HEK293 (cell line): ENCODE results near the gene MTCH1.
"Not testable (repeated sequence)": the region's sequence is repeated elsewhere in the genome, so short reads cannot be mapped to it uniquely, and the experiment has no call there.

ENCODE experiments used
- CTCF ChIA-PET: fragments of 350-600 bp; formaldehyde crosslinking; extraction: SDS; loops from one replicate; lab custom pipeline; 2021; ENCODE audit warnings: antibody characterized with exemption; lab: Yijun Ruan, JAX
- POLR2A ChIA-PET: fragments of 300-600 bp; formaldehyde crosslinking; extraction: SDS; loops from one replicate; lab custom pipeline; 2020; ENCODE audit warnings: antibody characterized with exemption, inconsistent platforms; lab: Yijun Ruan, JAX
- H3K27ac ChIP-seq: fragments of 200-500 bp; sonication (Bioruptor generic); 2 replicates; pipeline ENCODE4 v1.5.1; 2014; ENCODE audit warnings: low read depth, low read length, control low read depth, inconsistent platforms; ENCODE audit errors: extremely low read depth
- H3K36me3 ChIP-seq, 2 experiments: fragments of 200-500 bp in 1 of 2; sonication (Bioruptor generic) in 1 of 2; 1 replicate in 1 of 2; 2 replicates in 1 of 2; pipeline ENCODE4 v1.5.1; 2014 to 2017; ENCODE audit warnings: inconsistent platforms in 2 of 2, low read length in 2 of 2; ENCODE audit not compliant: control insufficient read depth in 2 of 2, insufficient read depth in 1 of 2
- H3K4me1 ChIP-seq: fragments of 200-500 bp; sonication (Bioruptor generic); 2 replicates; pipeline ENCODE4 v1.5.1; 2014; ENCODE audit warnings: mild to moderate bottlenecking, low read length, inconsistent platforms; ENCODE audit not compliant: control insufficient read depth, insufficient read depth
- H3K4me3 ChIP-seq: 2 replicates; pipeline ENCODE4 v1.5.1; 2011; ENCODE audit warnings: low read depth, mild to moderate bottlenecking, control low read depth, low read length, moderate library complexity
- H3K9me3 ChIP-seq: fragments of 200-500 bp; sonication (Bioruptor generic); 2 replicates; pipeline ENCODE4 v1.5.1; 2014; ENCODE audit warnings: low read depth, low read length, inconsistent platforms; ENCODE audit not compliant: control insufficient read depth, insufficient read depth
- BCL11A ChIP-seq: fragments of 450-650 bp; formaldehyde crosslinking; IDR thresholded peaks from 2 replicates; pipeline ENCODE4 v1.5.1; 2016; ENCODE audit warnings: low read depth, missing biosample characterization, missing genetic modification characterization
- EGR2 ChIP-seq: fragments of 450-650 bp; formaldehyde crosslinking; IDR thresholded peaks from 2 replicates; pipeline ENCODE4 v1.5.1; 2016; ENCODE audit warnings: low read depth, missing biosample characterization, missing genetic modification characterization
- GLIS1 ChIP-seq: fragments of 450-650 bp; formaldehyde crosslinking; IDR thresholded peaks from 2 replicates; pipeline ENCODE4 v1.5.1; 2016; ENCODE audit warnings: missing biosample characterization, missing genetic modification characterization
- GLIS2 ChIP-seq: fragments of 450-650 bp; formaldehyde crosslinking; IDR thresholded peaks from 2 replicates; pipeline ENCODE4 v1.5.1; 2016; ENCODE audit warnings: missing biosample characterization, missing genetic modification characterization
- KLF7 ChIP-seq: fragments of 450-650 bp; formaldehyde crosslinking; IDR thresholded peaks from 2 replicates; pipeline ENCODE4 v1.5.1; 2016; ENCODE audit warnings: missing biosample characterization, missing genetic modification characterization, borderline replicate concordance
- TRIM28 ChIP-seq: IDR thresholded peaks from 2 replicates; pipeline ENCODE4 v1.6.1; 2011; ENCODE audit warnings: low read length, control low read depth, borderline replicate concordance
- YY2 ChIP-seq: fragments of 450-650 bp; formaldehyde crosslinking; IDR thresholded peaks from 2 replicates; pipeline ENCODE4 v1.5.1; 2016; ENCODE audit warnings: missing biosample characterization, missing genetic modification characterization
- ZBTB1 ChIP-seq: fragments of 450-650 bp; formaldehyde crosslinking; IDR thresholded peaks from 2 replicates; pipeline ENCODE4 v1.5.1; 2016; ENCODE audit warnings: missing biosample characterization, missing genetic modification characterization
- ZBTB20 ChIP-seq: fragments of 450-650 bp; formaldehyde crosslinking; IDR thresholded peaks from 2 replicates; pipeline ENCODE4 v1.5.1; 2016; ENCODE audit warnings: missing biosample characterization, missing genetic modification characterization
- ZBTB48 ChIP-seq: fragments of 450-650 bp; formaldehyde crosslinking; IDR thresholded peaks from 2 replicates; pipeline ENCODE4 v1.5.1; 2016; ENCODE audit warnings: missing biosample characterization, missing genetic modification characterization
- ZFHX2 ChIP-seq: fragments of 450-650 bp; formaldehyde crosslinking; conservative IDR thresholded peaks from 2 replicates; pipeline ENCODE4 v1.5.1; 2016; ENCODE audit warnings: missing biosample characterization, missing genetic modification characterization
- ZNF140 ChIP-seq: fragments of 450-650 bp; formaldehyde crosslinking; IDR thresholded peaks from 2 replicates; pipeline ENCODE4 v1.5.1; 2016; ENCODE audit warnings: missing biosample characterization, missing genetic modification characterization
- ZNF157 ChIP-seq: fragments of 450-650 bp; formaldehyde crosslinking; IDR thresholded peaks from 2 replicates; pipeline ENCODE4 v1.5.1; 2016; ENCODE audit warnings: missing biosample characterization, missing genetic modification characterization
- ZNF184 ChIP-seq: fragments of 450-650 bp; IDR thresholded peaks from 2 replicates; pipeline ENCODE4 v1.5.1; 2018; ENCODE audit warnings: missing biosample characterization, mild to moderate bottlenecking, missing genetic modification characterization
- ZNF223 ChIP-seq: fragments of 450-650 bp; formaldehyde crosslinking; IDR thresholded peaks from 2 replicates; pipeline ENCODE4 v1.5.1; 2016; ENCODE audit warnings: missing biosample characterization, missing genetic modification characterization
- ZNF274 ChIP-seq, 2 experiments: fragments of 200-500 bp in 1 of 2; fragments of 450-650 bp in 1 of 2; sonication (Bioruptor generic) in 1 of 2; formaldehyde crosslinking in 1 of 2; IDR thresholded peaks; 2 replicates each; pipeline versions ENCODE4 v1.5.1 to v1.6.1; 2014 to 2016; ENCODE audit warnings: borderline replicate concordance in 1 of 2, inconsistent platforms in 1 of 2, low read length in 1 of 2, missing biosample characterization in 1 of 2, missing genetic modification characterization in 1 of 2
- ZNF324 ChIP-seq: fragments of 450-650 bp; formaldehyde crosslinking; IDR thresholded peaks from 2 replicates; pipeline ENCODE4 v1.5.1; 2016; ENCODE audit warnings: missing biosample characterization, missing genetic modification characterization
- ZNF350 ChIP-seq: fragments of 450-650 bp; formaldehyde crosslinking; IDR thresholded peaks from 2 replicates; pipeline ENCODE4 v1.5.0; 2017; ENCODE audit warnings: missing biosample characterization, mild to moderate bottlenecking, missing genetic modification characterization
- ZNF610 ChIP-seq: fragments of 450-650 bp; formaldehyde crosslinking; IDR thresholded peaks from 2 replicates; pipeline ENCODE4 v1.5.1; 2016; ENCODE audit warnings: missing biosample characterization, missing genetic modification characterization, borderline replicate concordance
- ZNF677 ChIP-seq: fragments of 450-650 bp; IDR thresholded peaks from 2 replicates; pipeline ENCODE4 v1.5.0; 2018; ENCODE audit warnings: missing biosample characterization, mild to moderate bottlenecking, missing genetic modification characterization, moderate library complexity
- TF ChIP-seq, protein P1 (sequence below): fragments of 450-650 bp; formaldehyde crosslinking; IDR thresholded peaks from 2 replicates; pipeline ENCODE4 v1.5.1; 2016; ENCODE audit warnings: missing biosample characterization, missing genetic modification characterization
- TF ChIP-seq, protein P2 (sequence below): fragments of 450-650 bp; formaldehyde crosslinking; IDR thresholded peaks from 2 replicates; pipeline ENCODE4 v1.5.1; 2016; ENCODE audit warnings: missing biosample characterization, missing genetic modification characterization

The MTCH1 gene

DNA sequence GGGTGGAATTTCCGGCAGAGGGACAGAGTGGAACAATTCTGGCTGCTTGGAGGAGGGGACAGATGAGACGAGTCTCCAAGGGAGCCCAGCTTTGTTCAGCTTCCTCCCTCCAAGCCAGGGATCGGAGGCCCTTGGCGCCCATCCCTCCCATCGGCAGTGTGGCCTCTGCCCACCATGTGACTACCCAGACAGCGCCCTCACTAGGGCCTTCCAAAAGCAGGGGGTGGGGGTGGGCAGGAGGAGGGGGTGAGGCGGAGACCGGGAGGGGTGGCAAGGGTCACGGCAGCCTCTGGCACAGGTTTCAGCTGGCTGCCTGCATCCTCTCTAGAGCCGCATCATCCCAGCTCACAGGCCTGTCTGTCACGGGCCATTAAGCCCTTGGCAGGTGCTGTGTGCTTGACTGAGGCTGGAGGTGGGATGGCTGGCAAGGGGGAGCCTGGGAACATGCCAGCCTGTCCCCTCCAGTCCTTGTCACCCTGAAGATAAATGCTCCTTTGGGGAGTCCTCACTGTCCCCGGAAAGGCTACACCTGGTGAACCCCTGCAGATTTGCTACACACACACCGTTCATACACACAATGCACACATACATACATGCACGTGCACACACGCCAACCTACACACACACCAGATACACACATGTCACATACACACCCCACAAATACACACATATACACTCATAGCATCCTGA is 13.2 kb upstream of the MTCH1 start:
- CTCF ChIA-PET = interaction anchor here (0.6 to 1.0 kb wide), 3 partner anchors 19 to 465 kb away, joined by 3 to 5 read pairs (median 4); no protein-coding TSS in a partner anchor
- Histone ChIP-seq H3K4me3 (no peak overlapping the region), H3K9me3 (no peaks in the 10 kb centered on the region), H3K4me1 (no peaks in the 10 kb centered on the region; the same call in 1 of the 2 replicates), H3K27ac (no peak overlapping the region), H3K36me3 (no peaks in the 10 kb centered on the region)
- no peak for TF ChIP-seq ZBTB1
- POLR2A ChIA-PET = no interaction called here

DNA sequence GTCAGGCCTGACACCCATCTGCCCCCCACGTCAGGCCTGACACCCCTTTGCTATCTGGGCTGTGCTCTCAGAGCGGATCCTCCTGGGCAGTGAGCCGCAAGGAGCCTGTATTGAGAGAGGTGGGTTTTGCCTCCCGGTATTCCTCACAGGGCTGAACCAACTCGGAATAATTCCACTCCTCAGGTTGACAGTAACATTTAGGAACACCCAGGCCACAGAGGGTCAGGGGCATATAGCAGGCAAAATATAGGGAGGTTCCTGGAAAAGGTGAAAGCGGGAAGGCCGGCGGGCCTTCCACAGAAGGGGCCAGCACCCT is 12.7 kb upstream of the MTCH1 start:
- H3K4me1 ChIP-seq = no peaks in the 10 kb centered on the region; the same call in 1 of the 2 replicates

DNA sequence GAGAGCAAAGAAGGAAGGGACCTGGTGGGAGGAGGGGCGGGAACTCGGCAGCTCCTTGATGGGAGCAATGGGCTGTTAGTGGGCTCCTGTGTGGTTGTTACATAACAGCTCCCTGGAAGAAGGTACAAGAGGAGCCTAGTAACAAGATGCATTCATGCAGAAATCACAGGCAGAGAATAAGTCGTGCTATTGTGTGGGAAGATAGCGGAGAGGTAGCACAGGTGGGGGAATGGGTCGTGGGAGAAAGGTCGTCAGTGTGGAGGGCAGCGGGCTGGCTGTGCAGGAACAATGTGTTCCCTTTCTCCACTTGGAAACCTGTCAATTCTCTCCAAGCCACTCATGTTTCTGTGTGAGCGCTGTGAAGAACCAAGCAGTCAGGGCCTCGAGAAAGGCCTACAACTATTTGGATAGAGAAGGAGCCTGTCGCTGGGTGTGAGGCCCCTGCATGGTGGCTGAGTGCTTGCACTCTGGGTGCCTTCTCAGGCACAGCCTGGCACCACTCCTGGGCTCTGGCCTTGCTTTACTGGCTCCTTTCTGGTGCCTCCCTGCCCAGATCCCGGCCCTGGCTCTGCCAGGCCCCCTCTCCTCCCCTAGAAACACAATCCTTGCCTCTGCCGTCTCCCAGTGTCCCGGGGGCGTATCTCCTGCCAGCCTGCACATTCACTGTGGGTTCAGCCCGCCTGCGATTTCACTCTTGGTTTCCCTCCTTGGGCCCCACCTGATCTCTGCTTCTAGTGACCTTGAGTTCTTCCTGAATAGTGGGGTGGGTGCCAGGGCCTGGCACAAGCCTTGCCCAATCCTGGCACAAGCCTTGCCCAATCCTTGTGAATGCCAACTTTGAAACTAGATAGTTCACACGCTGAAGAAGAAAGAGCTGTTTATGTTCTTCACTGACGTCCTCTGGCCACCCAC is 12.1 kb upstream of the MTCH1 start:
- Histone ChIP-seq H3K9me3 (no peaks in the 10 kb centered on the region), H3K4me3 (no peak overlapping the region), H3K36me3 (no peaks in the 10 kb centered on the region), H3K27ac (no peak overlapping the region), H3K4me1 (no peaks in the 10 kb centered on the region; the same call in 1 of the 2 replicates)
- ChIA-PET POLR2A (interaction anchor here (0.6 to 1.0 kb wide), 2 partner anchors 12 to 466 kb away, joined by 3 read pairs; partner anchors contain the start of gene MTCH1), CTCF (interaction anchor here (0.6 to 4.2 kb wide), 3 partner anchors 20 to 464 kb away, joined by 3 to 16 read pairs (median 4); no protein-coding TSS in a partner anchor)
- TF ChIP-seq ZBTB20 = no peak
- no peak for TF ChIP-seq ZNF610
- TF ChIP-seq EGR2 = peak; percentile 80
- TF ChIP-seq, protein P1, sequence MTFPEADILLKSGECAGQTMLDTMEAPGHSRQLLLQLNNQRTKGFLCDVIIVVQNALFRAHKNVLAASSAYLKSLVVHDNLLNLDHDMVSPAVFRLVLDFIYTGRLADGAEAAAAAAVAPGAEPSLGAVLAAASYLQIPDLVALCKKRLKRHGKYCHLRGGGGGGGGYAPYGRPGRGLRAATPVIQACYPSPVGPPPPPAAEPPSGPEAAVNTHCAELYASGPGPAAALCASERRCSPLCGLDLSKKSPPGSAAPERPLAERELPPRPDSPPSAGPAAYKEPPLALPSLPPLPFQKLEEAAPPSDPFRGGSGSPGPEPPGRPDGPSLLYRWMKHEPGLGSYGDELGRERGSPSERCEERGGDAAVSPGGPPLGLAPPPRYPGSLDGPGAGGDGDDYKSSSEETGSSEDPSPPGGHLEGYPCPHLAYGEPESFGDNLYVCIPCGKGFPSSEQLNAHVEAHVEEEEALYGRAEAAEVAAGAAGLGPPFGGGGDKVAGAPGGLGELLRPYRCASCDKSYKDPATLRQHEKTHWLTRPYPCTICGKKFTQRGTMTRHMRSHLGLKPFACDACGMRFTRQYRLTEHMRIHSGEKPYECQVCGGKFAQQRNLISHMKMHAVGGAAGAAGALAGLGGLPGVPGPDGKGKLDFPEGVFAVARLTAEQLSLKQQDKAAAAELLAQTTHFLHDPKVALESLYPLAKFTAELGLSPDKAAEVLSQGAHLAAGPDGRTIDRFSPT (tag by site-specific recombination) = 0 out of 2 replicates have a peak, but pooled peaks have one; percentile 23
- peak; percentile 53 for TF ChIP-seq ZFHX2 (tag by site-specific recombination)

More for the DNA sequence above, 12.7 kb upstream of the MTCH1 start:
- ChIA-PET CTCF (interaction anchor here (0.6 kb wide), 1 partner anchor 465 kb away, joined by 4 read pairs; no protein-coding TSS in a partner anchor), POLR2A (interaction anchor here (0.6 kb wide), 1 partner anchor 466 kb away, joined by 3 read pairs; no protein-coding TSS in a partner anchor)
- no peak for TF ChIP-seq TRIM28
- TF ChIP-seq GLIS2 (tag by site-specific recombination) = no peak
- no peak for TF ChIP-seq BCL11A (tag by site-specific recombination)
- no peak for TF ChIP-seq ZNF324 (tag by site-specific recombination)
- TF ChIP-seq, protein P2, sequence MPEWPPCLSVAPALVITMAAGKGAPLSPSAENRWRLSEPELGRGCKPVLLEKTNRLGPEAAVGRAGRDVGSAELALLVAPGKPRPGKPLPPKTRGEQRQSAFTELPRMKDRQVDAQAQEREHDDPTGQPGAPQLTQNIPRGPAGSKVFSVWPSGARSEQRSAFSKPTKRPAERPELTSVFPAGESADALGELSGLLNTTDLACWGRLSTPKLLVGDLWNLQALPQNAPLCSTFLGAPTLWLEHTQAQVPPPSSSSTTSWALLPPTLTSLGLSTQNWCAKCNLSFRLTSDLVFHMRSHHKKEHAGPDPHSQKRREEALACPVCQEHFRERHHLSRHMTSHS = no peak
- no peak for TF ChIP-seq ZNF677 (tag by site-specific recombination)
- TF ChIP-seq ZNF223 (tag by site-specific recombination) = no peak
- no peak for TF ChIP-seq ZNF350 (tag by site-specific recombination)
- TF ChIP-seq ZBTB48 (tag by site-specific recombination) = no peak
- no peak for TF ChIP-seq ZNF274 (IDR thresholded peaks at IDR 0.05; ENCODE audit: low read length)
- no peak for TF ChIP-seq ZNF274 (tag by site-specific recombination; IDR thresholded peaks at IDR 0.05; ENCODE audit: borderline replicate concordance)
- TF ChIP-seq ZNF184 (tag by site-specific recombination) = no peak
- TF ChIP-seq KLF7 (tag by site-specific recombination) = no peak
- TF ChIP-seq GLIS1 (tag by site-specific recombination) = no peak
- TF ChIP-seq ZNF157 (tag by site-specific recombination) = no peak
- no peak for TF ChIP-seq ZNF140 (tag by site-specific recombination)
- no peak for TF ChIP-seq YY2 (tag by site-specific recombination)
- Histone ChIP-seq H3K36me3 (no peaks in the 10 kb centered on the region), H3K4me3 (no peak overlapping the region), H3K27ac (no peak overlapping the region), H3K9me3 (no peaks in the 10 kb centered on the region)

DNA sequence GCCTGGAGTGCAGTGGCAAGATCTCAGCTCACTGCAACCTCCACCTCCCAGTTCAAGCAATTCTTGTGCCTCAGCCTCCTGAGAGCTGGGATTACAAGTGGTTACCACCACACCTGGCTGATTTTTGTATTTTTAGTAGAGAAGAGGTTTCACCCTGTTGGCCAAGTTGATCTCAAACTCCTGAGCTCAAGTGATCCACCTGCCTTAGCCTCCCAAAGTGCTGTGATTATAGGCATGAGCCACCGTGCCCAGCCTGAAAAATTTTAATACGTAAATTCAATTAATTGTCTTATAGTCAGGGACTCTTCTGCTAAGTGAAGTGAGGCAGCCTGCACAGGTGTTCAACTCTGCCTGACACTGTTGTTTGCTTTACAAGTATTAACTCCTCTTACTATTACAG is 4.4 kb upstream of the MTCH1 start:
- H3K27ac ChIP-seq, H3K9me3 ChIP-seq, H3K36me3 ChIP-seq, H3K4me3 ChIP-seq, H3K4me1 ChIP-seq, POLR2A ChIA-PET: not testable (repeated sequence)
- CTCF ChIA-PET = interaction anchor here (2.0 kb wide), 1 partner anchor 27 kb away, joined by 18 read pairs; no protein-coding TSS in a partner anchor
